SKM-1 (cell line): ENCODE measurements around the gene TMEM131L.
"Not testable (repeated sequence)": the region's sequence is repeated elsewhere in the genome, so short reads cannot be mapped to it uniquely, and the experiment has no call there.

Experiments used
- DNase-seq: peaks from one replicate; lab custom pipeline; 2025; ENCODE audit not compliant: unreplicated experiment; lab: John Stamatoyannopoulos, UW

The TMEM131L gene

GRCh38 chr4:153497988-153498967 lies 32.1 kb downstream of the TMEM131L start:
- DNase-seq = no peak

- DNase-seq = no peak
Observed at GRCh38 chr4:153499005-153499404, 32.8 kb downstream of the TMEM131L start.

- DNase-seq = no peak
Observed at GRCh38 chr4:153501578-153501977, 35.4 kb downstream of the TMEM131L start.

- DNase-seq = no peak
Observed at GRCh38 chr4:153502584-153502983, 36.4 kb downstream of the TMEM131L start.

GRCh38 chr4:153506341-153507309 lies 40.5 kb downstream of the TMEM131L start:
- no peak for DNase-seq

GRCh38 chr4:153507310-153508073 lies 41.3 kb downstream of the TMEM131L start:
- DNase-seq = no peak

GRCh38 chr4:153509212-153509611 lies 43.1 kb downstream of the TMEM131L start:
- not testable (repeated sequence) for DNase-seq

GRCh38 chr4:153509724-153510123 lies 43.6 kb downstream of the TMEM131L start:
- no peak for DNase-seq

GRCh38 chr4:153510252-153511001 lies 44.3 kb downstream of the TMEM131L start:
- no peak for DNase-seq

GRCh38 chr4:153511104-153511503 lies 44.9 kb downstream of the TMEM131L start:
- DNase-seq = no peak

GRCh38 chr4:153512162-153512852 lies 46.1 kb downstream of the TMEM131L start:
- no peak for DNase-seq

- DNase-seq = no peak
Observed at GRCh38 chr4:153512952-153513500, 46.9 kb downstream of the TMEM131L start.

- DNase-seq = no peak
Observed at GRCh38 chr4:153513596-153513995, 47.4 kb downstream of the TMEM131L start.

- no peak for DNase-seq
Observed at GRCh38 chr4:153514001-153514526, 47.9 kb downstream of the TMEM131L start.

- DNase-seq = peak; percentile 39
Observed at GRCh38 chr4:153514688-153515426, 48.7 kb downstream of the TMEM131L start.

- no peak for DNase-seq
Observed at GRCh38 chr4:153517159-153517558, 51.0 kb downstream of the TMEM131L start.

- no peak for DNase-seq
Observed at GRCh38 chr4:153518001-153518400, 51.8 kb downstream of the TMEM131L start.
